AG20443 (cell line): ENCODE measurements around the gene RFC2.

Experiments
- DNase-seq: peaks from one replicate; pipeline ENCODE4 v3.0.0; 2012; ENCODE audit warnings: low spot score, mixed read lengths

Gene RFC2

DNA sequence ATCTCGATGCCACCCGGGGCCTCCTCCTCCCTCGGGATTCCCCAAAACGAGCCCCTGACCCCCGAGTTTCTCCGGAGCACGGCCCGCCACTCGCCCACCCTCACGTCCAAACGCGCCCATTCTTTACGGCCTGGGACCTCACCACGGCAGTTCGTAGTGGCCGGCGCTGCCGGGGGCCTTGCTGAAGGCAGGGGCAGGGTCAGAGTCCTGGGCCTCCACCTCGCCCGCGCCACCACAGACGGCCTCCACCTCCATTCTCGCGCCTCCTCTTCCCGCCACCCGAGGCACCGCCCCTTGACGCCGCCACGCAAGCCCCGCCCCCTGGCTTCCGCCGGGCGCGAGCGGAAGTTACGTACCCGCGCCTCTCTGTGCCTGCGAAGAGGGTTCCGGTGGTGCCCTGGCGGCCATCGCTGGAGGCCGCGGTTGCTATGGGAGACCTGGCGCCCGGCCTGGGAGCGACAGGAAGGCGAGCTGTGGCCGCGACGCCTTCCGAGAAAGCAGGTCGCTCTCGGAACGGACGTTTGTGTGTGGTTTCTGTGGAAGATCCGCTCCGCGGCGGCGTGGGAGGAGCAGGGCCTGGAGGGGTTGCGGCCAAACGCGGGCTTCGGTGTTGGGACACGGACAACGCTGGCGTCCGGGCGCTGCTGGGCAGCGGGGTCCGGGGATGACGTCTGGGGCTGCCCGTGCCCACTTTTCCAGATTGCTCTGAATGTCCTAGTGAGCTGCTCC lies at the start of gene RFC2:
RFC2 (minus strand) TSS at position 271 of the 729 bp plus-strand sequence; CDS start at position 255, 16 bp downstream.
- DNase-seq, result peak; percentile 99

DNA sequence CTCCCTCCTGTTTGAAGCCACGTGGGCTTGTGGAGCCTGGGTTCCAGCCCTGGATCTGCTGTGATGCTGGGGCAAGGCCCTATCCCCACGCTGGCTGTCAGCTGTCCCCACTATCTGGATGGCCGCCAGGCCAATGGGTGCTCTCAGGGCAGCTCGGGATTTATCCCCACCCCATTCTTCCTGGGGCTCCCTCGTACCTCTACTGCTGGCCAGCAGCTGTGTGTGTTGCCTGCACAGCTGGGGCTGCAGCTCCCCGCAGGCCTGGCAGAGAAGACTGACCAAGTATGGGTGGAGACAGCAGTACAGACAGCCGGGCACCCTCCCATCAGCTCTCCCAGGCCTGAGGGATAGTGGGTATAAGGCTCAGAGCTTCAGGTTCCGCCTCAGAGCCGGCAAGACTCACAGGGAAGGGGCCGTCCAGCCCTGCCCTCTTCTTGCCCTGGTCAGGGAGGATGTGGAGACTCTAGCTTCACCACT lies 48.6 kb upstream of the RFC2 start:
- DNase-seq, result no peak

DNA sequence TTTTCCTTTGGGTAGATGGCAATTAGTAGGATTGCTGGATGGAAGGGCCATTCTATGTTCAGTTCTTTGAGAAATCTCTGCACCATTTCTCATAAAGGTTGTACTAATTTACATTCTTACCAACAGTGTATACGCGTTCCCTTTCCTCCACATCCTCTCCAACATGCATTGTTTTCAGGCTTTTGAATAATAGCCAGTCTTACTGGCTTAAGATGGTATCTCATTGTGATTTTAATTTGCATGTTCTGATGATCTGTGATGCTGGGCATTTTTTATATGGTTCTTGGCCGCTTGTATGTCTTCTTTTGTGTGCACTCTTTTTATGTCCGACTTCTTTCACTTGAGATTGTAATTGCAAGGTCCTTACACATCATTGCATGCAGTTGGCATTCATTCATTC lies 46.7 kb upstream of the RFC2 start:
- DNase-seq, result no peak

DNA sequence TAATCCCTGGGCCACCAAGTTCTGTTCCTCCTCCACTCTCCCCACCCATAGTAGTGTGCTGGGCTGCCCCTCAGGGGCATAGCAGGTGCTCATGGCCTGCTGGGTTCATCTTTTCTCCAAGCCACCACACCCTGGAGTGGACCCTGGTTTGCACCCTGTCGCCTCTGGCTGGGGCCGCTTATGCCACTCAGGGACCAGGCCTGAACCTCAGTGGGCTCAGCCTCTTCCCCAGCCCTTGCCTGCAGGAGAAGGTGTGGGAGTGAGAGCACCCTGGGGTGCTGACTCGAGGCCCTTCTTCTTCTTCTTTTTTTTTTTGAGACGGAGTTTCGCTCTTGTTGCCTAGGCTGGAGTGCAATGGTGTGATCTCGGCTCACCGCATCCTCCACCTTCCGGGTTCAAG lies 45.2 kb upstream of the RFC2 start:
- no peak for DNase-seq

DNA sequence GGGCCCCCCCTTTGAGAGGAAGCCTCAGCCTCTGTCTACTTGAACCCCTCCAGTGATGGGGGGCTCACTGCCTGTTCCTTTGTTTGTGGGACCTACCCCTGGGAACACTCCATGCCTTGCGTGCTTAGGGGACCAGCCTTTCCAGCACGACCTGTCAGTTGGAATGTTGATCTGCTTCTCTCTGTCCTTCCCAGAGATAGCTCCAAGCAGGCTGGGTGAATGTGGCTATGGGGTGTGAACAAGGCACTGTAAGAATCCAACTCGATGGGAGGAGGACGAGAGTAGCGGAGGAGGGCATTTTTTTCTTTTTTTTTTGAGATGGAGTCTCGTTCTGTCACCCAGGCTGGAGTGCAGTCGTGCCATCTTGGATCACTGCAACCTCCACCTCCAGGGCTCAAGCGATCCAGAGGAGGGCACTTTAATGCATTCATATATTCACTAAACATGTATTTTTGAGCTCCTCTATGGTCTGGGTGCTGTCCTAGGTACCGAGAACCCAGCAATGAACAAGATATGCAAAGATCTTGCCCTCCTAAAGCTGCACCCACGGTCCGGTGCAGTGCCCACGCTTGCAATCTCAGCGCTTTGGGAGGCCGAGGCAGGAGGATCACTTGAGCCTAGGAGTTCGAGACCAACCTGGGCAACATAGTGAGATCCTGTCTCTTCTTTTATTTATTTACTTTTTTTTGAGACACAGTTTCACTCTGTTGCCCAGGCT lies 43.5 kb upstream of the RFC2 start:
- no peak for DNase-seq

DNA sequence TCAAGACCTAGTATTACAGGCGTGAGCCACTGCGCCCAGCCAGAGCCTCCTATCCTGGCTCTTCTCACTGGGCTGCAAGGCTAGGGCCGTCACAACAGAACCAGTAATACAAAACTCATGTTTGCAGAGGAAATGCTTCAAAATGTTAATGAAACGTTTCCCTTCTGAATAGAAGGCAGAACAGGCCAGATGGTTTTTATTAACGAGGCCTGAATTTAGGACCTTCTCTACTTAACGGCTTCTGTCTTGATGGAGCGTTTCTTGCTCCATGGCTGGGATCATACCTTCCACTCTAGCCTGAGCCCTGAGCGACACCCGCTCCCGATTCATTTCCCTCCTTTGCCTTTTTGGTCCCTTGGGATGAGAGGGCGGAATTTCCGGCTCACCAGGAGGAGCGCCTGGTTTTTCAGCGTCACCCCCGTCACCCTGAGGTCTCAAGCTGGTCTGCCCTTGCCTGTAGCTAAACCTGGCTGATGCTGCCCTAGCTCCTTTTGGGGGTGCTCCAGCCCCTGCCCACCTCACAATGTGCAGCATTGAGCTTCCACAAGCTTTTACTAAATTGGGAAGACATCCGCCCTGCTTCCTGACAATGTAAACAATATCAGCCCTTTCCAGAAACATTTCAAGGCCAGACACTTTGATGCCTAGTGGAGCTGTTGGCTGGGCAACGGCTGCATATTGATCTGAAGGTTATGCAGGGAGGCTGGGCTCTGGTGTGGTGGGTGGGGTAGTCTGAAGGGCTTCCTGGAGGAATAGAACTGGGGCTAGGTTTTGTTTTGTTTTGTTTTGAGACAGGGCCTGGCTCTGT lies 40.2 kb upstream of the RFC2 start:
- DNase-seq, result peak; percentile 71

DNA sequence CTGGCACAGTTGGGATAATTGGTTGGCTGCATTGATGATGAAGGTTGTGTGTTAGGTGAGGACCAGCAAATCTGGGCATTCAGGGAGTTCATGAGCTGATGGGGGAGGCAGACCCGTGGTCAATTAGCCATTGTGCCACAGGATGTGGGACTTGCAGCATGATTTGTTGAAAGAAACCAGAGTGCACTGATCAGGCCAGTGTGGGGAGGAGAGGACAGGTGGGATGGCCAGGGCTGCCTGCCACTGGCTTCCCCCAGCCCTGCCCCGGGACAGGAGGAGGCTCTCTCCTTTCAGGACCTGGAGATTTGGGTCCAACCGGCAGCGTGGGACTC lies 39.3 kb upstream of the RFC2 start:
- no peak for DNase-seq

DNA sequence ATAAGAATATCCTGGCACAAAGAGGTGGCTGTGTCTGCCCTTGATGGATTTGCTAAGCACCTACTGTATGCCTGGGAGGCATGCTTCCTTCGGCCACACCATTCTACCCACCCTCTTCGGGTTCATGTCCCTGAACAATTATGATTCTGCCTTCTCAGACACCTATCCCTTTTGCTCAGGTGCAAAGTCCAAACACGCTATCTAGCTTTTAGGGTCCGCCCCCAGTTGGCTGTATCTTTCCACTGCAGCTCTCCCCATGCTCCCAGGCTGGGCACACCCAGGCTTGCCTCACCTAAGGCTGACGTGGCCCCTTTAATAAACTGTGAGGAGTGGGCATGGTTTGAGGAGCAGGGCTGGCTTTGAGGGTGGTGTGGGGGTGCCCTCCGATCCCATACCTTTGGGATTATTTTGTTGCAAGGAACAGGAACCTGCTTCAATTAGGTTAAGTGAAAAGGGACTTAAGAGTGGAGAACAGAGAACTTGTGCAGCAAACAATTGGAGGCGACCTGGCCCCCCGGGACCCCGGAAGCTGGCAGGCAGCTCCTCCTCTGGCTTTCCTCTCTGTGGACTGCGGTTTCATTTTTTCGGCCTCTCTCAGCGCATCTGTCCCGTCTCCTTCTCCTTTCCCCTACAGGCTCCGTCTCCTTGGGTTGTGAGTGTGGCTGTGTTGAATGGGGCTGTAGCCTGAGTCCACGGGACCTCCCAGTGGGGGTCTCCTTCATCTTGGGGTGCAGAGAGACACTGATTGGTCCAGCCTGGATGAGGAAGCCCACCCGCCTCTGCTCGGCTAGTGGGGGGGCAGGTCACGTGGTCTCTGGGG lies 38.8 kb upstream of the RFC2 start:
- DNase-seq, result no peak

DNA sequence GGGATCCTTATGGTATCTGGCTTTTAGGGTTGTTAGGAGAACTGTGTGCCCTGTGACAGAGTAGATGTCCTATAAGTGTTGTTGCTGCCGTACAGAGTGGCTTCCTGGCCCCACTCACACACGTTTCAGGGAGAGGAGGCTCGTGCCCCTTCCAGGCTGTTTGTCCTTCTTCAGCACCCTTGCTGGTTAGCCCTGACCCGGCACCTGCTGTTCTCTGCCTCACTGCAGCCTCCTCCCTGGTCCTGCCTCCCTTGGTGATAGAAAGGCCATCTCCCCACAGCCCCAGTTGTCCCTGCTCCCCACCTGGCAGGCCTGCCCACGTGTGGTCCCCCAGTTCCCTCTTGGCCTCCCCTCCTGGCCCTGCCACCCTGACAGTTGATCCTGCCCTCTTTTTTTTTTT lies 37.3 kb upstream of the RFC2 start:
- DNase-seq, result no peak

DNA sequence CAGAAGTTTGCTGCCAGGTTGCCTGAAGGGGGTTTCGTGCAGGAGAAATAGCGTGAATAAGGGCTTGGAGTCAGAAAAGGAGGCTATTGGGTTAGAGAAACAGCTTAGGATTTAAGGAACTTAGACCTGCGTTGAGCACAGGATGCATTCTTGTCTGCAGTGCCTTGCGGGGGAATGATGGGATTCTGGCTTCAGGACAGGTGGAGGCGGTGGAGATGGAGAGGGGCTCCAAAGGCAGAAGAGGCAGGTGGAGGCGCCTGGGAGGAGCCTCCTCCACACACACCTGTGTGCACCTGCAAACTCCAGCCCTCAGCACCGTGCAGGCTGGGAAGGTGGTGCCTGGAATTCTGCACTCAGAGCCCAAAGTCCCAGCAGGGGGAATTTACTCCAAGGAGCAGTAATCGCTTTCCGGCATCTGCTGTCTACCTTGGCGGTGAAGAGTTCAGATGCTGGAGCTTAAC lies 36.8 kb upstream of the RFC2 start:
- no peak for DNase-seq

DNA sequence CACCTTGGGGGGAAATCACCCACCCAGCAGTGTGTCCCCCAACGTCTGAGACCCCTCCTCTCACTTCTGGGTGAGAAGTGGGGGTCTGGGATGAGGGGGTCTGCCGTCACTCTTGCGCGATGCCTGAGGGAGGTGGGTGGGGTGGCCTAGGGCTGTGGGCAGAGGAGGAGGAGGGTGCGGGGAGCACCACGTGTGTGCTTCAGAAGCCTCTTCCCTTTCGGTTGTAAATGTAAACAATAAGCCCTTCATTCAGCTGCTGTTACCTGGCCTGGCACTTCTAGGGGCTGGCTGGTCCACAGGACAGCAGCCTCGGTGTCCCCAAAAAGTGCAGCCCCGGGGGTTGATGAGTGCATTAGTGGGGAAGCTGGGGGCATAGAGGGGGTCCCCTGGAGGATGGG lies 36.4 kb upstream of the RFC2 start:
- no peak for DNase-seq

DNA sequence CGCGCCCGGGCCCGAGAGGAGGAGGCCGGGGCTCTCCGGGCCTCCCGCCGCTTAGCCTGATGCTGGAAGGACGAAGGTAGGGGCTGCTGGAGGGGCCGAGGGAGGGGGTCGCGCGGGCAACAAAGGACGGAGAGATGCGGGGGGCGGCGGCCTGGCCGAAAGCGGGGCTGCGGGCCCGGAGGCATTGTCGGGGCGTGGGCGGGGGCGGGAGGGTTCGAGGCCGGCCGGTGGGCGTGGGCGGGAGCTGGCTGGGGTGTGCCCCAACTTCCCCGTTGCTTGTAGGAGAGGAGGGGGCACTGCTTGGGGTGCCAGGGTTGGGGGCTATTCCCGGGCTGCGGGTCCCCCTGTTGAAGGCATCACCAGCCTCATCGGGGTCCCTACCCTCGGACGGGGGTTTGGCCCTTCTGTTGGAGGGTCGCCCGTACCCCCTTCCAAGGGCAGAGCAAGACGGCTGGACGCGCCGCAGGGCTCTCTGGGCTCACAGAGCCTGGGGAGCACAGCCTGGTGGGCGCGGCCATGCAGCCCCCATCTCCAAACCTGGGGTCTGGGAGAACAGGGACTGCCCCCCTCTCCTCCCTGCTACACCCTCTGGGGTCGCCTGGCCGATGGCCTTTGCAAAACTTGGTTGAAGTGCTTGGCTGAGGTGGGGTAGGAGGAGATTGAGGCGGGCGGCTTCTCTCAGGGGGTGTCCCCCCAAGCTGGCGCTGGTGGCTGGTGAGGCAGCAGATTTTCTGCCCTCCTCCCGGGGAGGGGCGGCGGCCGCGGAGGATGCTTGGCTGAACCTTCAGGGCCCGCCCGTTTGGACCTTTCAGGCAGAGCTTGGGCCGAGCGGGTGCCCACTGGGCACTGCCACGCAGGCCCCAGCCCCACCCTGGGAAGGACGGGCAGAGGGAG lies 35.7 kb upstream of the RFC2 start:
- peak; percentile 78 for DNase-seq

DNA sequence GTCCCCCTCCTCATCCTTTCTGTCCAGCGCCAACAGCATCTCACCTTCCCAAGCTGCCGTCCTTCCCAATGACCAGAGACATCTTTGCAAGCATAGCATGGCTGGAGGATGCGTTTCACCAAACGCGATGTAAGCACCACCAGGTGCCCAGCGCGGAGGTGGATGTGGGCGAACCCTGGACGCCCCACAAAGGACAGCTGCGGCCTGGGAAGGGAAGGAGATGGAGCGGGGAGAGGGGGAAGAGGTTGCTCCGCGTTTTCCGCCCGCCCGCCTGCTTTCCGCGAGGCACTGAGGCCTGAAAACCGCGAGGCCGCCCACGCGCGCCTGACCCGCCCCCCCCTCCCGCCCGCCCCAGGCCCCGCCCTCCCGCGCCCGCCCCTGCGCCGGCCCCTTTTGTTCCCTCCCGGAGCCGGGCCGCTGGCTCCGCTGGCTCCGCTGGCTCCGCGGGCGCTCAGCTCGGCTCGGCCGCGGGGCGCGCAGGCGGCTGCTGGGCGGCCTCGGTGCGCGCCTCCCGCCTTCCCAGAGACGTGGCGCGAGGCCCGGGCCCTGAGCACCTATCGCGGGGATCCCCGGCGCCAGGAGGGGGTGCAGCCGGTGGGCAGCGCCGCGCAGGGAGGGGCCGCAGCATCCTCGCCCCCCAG lies 34.9 kb upstream of the RFC2 start, which contains the start of gene CLIP2:
CLIP2 (plus strand) TSS at position 390 of the 641 bp plus-strand sequence. CDS start 28,140 bp downstream, outside the sequence.
- peak; percentile 96 for DNase-seq

DNA sequence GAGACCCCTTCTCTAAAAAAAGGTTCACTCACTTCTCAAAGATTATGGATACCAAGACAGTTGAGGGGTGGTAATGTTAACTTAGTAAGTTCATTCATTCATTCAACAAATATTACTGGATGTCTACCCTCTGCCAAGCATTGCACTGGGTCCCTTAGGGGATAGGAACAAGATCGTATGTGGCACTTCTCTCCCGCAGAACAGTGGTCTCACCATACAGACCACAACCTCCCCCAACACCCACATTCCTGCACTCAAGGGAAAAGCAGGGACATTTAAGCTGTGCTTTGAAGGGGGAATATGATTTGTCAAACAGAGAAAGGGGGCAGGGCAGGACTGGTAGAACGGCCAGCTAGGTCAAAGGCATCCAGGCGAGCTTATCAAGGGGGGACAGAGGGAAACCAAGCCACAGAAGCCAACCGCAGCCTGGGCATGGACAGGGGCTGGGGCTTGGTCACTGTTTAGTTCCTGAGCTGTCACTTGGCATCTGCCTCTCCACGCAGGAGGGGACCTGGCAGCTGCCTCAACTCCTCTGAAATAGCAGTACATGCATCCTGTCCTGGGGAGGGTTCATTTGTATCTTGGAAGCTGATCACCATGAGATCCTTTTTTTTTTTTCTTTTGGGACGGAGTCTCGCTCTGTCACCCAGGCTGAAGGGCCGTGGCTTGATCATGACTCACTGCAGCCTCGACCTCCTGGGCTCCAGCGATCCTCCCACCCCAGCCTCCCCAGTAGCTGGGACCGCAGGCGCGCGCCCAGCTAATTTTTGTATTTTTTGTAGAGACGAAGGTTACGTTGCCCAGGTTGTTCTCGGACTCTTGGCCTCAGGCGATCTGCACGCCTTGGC lies 34.1 kb upstream of the RFC2 start:
- no peak for DNase-seq

DNA sequence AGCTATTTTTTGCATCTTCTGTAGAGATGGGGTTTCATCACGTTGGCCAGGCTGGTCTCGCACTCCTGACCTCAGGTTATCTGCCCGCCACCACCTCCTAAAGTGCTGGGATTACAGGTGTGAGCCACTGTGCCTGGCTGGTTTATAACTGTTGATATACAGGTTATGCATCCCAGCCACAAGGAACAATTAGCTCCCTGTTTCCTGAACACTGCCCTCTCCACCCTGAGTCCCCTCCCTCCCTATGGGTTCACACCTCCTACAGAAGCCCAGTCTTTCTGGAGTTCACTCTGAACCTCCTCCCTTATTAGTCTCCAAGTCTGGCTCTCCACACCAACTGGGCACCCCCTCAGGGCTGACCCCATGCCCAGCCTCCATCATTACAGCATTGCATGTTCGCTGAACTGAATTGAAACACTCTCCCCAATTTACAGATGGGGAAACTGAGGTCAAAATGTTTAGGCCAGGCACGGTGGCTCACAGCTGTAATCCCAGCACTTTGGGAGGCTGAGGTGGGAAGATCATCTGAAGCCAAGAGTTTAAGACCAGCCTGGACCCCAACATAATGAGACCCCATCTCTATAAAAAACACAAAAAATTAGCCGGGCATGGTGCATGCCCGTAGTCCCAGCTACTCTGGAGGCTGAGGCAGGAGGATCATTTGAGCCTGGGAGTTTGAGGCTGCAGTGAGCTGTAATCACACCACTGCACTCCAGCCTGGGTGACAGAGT lies 33.3 kb upstream of the RFC2 start:
- no peak for DNase-seq

DNA sequence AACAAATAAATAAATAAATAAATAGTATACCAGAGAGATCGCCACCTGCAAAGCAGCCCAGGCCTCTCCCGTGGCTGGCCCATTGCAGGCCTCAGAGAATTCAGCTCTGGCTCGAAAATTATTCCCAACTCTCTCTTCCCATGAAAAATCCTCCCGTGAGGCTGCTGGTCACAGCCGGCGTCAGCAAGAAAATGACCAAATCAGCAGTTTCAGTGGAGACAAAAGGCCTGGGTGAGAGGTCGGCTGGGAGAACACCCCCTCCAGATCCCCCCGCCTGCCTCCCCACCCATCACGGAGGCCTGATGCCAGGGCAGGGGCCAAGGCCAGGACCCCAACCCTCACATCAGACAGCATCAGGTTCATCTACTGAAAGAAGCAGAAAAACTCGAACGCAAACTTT lies 31.9 kb upstream of the RFC2 start:
- no peak for DNase-seq

DNA sequence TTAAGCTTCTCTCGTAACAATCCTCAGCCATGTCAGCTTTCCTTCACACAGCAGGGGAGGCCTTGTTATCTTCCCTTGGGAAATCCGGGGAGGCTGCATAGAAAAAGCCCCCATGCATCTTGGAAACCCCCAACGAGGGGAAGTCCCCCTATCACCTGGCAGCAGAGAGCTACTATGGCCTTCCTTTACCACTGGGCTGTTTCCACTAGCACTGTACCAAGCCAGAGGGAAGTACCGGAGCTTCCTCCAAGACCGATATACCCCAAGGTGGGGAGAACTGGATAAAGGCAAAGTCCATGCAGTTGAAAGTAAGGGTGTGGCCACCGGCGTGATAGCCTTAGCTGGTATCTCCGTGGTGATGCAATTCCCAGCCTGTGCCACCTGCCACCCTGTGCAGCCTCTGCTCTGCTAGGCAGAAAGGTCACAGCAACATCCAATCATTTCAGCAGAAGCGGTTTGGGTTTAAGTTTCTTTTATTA lies 30.6 kb upstream of the RFC2 start:
- DNase-seq, result no peak

DNA sequence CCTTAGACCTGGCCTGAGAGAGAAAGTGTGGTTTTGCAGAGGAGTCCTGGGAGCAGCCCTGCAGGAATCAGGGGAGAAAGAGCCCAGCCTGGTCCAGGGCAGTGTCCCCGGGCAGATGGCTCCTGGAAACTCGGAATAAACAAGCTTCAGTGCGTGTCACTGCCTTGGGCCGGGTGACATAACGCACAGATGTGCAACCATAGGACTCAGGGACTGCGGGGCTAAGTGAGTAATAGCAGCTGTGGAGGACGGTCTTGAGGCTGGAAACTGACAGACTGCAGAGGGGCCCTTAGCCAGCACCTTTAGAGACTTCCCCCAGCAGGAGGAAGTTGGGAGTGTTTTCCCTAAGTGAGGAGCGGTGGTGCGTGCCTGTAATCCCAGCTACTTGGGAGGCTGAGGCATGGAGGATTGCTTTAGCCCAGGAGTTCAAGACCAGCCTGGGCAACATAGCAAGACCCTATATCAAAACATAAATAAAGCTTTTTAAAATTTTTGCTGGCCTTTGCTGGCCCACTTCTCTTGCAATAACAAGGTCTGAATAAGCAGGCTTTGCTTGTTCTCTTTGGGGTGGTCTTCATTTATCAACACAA lies 29.8 kb upstream of the RFC2 start:
- no peak for DNase-seq
